Measurements from ENCODE around the gene LMAN1.
A peak's percentile ranks its signal among the peaks of the same experiment; 100 is the strongest.

The LMAN1 gene

DNA sequence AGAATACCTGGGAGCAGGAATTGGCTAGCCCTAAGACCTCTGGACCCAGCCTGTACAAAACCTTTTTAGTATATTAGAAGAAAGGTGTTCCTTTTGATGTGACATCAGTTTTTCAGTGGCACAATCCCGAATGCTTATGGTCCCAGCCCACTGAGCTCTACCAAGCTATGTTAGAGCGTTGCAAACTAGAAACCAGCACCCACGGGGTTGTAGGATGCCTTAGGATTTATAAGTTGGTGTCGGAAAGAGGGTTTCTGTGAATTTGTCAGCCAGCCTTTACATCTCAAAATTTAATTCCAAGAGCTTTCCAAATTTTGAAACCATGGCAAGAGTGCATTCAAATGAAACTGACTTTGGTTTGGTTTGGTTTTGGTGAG, 499 bp upstream of the LMAN1 start:
- no peak for DNase-seq

DNA sequence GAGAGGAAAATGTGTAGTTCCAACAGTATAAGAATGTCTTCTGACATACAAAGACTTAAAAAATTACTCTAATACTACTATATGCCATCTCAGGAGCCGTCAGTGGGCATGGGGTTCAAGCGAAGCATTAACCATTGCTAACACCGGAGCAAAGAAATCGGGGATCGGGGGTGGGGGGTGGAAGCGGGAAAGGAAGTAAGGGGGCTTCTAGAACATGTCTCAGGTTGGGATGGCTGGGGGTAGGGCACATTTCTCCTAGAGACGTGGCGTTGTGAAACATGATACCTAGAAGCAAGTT, 702 bp downstream of the LMAN1 start:
- DNase-seq = no peak

DNA sequence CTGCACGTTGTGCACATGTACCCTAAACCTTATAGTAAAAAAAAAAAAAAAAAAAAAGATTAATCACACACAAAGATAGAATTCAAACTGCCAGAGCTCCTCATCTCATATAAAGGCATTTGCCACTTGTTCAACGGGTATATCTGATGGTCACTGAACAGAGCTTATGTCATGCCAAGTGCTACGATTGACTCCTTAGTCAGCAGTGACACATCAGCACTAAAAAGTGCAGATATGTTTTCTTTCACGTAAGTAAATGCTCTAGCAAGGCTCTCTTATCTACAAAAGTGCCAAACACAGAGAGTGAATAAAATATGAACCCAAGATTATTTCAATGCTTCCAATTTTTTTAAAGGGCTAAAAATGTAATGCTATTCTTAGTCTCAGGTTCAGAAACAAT, 1.1 kb downstream of the LMAN1 start:
- no peak for DNase-seq

DNA sequence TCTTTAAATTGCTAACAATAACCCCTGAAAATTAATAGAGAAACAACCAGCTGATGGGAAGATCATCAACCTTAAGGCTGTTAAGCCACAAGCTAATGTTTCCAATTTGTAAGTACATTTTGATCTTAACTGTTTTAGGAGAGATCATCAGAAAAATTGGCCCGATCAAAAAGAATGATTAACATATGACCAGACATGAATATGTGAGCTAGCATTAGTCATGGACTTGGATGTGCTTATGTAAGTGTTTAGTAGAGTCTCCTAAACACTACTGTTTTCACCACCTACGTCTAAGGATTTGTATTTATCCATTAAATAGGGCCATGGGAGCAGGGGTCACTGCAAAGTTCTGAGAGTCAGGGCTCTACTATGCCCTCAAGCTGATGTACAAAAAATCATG, 4.3 kb downstream of the LMAN1 start:
- DNase-seq = no peak

DNA sequence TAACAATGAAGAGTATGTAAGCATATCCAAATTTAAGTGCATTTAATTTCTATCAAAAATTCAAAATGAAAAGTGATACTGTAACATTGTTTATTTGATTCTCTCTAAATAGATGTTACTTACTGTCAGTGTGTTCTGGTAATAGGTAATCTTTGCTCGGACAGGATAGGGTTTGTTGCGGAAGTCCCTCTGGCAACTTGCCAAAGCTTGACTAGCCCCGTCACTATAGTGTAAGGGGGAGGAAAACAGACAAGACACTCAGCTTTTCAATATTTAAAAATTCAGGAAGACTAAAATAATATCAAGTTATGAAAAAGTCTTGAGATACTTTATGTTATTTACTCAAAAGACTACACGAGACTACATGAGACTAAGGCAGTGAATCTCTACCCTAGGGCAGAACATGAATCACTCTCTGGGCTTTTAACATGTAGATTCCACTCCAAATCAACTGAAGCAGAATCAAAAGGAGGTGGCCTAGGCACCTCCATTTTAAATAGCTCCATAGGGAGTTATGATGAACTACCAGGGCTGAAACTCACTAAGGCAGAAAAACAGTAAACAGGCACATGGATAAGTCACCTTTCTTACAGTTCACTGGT, 5.9 kb downstream of the LMAN1 start:
- DNase-seq = no peak

DNA sequence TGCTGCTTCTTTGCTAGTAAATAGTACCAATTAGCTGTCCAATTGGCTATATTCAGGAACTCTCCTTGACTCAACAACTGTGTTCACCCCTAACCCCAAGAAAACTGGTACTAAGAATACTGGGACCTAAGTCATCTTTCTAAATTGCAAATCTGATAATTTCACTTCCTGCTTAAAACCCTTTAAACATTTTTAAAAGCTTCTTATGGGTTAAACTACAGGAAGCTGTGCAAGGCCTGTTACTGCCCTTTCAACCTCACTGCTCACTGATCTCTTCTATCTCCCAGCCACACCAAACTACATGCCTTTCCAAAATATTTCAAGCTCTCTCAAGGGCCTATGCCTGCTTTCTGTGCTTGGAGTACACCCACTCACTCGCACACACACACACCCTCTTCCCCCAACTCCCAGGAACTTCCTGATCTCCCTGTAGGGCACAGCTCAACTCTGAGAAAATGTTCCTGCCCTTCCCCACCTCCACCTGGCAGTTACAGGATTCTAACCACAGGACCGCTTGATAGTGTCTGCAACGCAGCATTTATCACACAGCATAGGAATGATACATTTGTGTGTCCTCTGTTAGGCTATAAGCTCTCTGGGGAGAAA, 6.7 kb downstream of the LMAN1 start:
- DNase-seq = no peak

DNA sequence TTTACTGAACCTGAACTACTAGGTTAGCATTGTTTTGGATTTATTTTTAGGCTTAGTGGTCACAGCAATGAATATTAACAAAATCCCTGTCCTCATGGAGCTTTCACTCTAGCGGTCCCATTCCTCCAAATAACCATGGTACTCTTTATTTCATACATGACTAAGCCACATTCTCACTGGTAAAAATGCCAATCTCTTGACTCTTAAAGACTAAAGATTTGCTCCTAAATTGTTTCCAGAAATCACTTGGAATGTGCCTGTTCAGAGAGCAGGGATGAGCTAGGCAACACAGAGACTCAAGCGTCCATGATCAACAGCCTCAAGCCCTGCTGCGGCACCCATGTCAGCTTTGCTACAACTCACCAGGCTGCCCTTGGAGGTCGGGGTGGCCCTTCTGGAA, 13.5 kb downstream of the LMAN1 start:
- no peak for DNase-seq

DNA sequence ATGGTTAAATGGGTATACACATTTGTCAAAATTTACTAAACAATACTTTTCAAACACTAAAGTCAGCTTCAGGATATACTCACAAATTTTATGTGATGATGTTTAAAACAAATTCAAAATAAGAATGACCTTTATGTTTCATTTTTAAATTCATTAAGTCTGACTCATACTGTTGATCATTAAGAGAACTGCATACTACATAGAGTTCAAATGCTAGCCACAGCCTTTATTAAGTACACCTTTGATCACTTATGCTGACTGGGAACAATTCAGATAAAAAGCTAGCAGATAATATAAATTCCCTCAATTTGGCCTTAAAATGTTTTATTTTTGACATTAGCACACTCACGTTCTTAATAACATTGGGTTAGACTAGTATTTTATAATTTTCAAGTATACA, 14.1 kb downstream of the LMAN1 start:
- DNase-seq = no peak

DNA sequence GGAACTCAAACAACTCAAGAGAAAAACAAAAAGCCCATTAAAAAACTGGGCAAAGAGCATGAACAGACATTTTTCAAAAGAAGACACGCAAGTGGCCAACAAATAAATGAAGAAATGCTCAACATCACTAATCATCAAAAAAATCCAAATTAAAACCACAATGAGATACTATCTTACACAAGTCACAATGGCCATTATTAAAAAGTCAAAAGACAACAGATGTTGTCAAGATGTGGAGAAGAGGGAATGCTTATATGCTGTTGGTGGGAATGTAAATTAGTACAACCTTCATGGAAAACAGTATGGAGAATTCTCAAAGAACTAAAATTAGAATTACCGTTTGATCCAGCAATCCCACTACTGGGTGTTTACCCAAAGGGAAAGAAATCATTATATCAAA, 15.1 kb downstream of the LMAN1 start:
- no peak for DNase-seq

DNA sequence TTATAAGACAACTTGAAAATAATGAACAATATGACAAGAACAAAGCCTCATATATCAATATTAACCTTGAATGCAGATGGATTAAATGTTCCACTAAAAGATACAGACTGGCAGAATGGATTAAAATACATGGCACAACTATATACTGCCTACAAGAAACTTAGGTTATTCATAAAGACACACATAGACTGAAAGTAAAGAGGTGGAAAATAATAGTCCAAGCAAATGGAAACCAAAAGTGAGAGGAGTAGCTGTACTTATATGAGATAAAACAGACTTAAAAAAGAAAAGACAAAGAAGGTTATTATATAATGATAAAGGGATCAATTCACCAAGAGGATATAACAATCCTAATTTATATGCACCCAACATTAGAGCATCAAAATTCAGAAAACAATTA, 18.2 kb downstream of the LMAN1 start:
- DNase-seq = no peak

DNA sequence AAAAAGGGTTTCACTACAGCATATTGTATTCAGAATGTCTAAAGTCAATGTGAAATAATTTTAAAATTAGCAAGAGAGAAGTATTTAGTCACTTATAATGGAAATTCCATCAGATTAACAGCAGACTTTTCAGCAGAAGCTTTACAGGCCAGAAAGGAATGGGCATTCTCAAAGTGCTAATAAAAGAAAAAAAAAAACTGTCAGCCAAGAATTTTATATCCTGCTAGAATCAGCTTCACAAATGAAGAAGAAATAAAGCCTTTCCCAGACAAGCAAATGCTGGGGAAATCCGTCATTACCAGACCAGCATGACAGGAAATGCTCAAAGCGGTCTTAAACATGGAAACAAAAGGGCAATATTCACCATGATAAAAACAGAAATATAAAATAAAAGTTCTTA, 18.8 kb downstream of the LMAN1 start:
- DNase-seq = no peak

DNA sequence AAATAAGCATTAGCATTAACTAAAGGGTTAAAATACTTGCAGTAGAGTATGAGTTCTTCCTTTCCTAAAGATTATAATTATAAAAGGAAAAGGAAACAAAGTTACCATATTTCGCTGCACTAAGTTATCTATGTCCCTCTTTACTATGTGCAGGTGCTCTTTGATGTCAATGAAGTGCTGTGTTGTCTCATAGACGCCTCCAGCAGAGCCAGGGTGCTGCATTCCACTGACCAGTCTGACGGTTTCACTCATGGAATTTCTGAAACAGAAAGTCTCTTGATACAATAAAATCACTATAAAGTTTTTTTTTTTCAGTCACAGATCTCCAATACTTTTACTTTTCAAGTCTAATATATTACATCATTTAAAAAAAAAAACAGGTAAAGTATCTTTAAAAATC, 26.1 kb downstream of the LMAN1 start:
- no peak for DNase-seq

DNA sequence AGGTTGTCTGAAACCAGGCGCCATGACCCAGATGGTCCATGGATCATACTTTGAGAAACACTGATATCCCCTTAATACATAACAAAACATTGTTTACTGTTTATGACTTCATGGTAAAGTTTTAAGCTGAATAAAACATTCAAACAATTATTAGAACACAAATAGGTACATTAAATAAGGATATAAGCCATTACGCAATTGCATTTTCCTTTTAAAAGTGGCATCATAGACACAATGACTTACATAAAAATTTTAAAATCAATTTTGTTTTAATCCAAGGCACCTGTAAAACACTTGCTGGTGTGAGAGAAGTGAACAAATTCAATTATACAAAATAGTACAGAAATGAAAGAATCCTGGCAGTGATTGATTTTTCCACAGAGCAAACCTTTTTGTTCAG, 30.4 kb downstream of the LMAN1 start:
- no peak for DNase-seq

DNA sequence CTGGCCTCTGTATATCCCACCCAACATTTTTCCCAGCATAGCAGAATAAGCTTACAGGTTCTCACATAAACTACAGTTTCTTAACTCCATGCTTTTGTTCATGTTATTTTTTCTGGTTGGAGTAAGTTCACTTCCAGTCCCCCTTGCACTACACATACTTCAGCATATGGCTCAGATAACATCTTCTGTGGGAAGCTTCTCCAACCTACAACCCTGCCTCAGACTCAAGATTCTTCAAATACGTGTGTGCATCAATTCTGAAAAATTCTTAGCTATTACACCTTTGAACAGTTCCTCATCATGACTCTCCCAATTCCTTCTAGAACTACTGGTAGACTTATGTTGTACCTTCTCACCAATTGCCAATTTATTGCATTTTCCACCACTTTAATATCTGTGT, 33.1 kb downstream of the LMAN1 start:
- no peak for DNase-seq

DNA sequence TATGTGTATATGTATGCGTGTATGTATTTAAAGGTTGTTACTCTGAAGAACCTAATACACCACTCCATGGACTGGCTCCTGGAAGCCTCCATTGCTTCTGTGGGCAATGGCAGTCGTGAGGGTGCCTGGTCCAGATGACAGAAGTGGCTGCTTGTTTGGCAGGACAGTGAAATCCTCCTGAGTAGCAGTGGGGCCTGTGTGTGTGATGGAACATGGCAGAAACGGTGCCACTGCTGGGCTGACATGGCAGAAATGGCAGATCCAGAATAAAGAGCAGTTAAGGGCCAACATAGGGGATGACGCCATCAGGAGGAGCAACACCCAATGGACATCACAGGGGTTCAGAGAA, 34.5 kb downstream of the LMAN1 start:
- DNase-seq = no peak

DNA sequence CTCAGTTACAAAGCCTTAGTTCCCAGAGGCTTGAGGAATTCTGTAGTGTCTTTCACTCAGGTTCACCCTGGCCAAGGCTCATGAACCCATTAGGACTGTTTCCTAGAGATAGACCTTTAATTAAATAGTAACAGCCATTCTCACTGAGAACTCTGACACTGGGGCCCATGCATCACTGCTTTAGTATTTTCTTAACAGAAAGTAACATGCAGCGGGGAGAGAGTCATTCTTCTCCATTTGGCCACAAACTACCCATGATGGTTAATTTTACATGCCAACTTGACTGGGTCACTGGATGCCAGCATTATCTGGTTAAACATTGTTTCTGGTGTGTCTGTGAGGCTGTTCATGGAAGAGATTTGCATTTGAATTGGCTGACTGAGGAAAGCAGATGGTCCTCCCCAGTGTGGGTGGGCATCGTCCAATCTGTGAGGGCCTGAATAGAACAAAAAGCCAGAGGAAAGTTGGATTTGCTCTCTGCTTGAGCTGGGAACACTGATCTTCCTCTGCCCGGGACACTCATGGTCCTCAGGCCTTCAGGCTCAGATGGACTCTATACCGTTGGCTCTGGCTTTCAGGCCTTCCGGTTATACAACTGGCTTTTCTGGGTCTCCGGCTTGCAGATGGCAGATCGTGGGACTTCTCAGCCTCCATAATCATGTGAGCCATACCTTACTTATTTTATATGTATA, 35.0 kb downstream of the LMAN1 start:
- no peak for DNase-seq

DNA sequence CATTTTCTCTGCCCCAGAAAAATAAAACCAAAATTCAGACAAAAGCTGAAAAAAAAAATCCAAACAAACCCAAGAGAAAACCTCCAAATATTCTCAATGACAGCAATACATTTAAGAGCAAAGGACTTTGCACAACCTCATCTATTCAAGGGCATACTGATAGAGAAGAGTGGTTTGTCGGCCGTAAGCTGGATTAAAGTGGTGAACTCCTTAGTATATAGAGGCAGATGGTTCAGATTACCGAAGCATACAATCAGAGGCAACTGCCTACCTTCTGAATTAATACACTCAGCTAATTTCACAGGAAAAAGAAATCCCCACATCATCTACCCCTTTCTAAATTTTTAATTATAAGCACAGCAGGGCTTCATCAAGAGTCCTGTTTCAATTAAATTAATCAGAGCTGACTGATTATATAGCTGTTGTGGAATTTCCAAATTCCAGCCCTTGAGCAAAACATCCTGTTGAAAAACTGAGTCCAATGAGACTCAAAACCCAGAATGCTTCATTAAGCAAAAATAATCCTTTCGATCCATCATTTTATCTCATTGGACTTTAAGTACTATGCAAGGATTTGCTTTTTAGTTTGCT, 40.5 kb downstream of the LMAN1 start, which contains the start of gene CPLX4:
Gene CPLX4, minus strand, starts transcription at position 190 of the 591 bp plus-strand sequence. Its CDS starts 187 bp downstream, at position 3.
- no peak for DNase-seq

DNA sequence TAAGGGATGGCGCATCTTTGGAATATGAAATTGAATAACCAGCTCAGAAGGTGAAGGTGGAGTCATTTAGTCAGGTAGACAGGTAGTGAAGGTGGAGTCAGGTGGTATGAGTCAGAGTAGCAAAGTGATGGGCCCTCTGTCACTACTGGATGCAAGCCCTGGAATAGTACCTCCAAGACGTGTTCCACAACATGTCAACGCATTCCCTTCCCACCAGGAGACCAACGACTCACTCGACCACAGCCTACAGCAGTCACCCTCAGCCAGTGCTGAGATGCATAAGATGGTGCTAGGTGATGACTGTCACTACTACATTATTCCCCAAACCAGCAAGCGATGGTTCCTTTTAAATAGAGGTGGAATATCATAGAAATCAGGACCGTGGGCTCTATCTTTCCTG, 47.4 kb downstream of the LMAN1 start:
- DNase-seq = no peak

DNA sequence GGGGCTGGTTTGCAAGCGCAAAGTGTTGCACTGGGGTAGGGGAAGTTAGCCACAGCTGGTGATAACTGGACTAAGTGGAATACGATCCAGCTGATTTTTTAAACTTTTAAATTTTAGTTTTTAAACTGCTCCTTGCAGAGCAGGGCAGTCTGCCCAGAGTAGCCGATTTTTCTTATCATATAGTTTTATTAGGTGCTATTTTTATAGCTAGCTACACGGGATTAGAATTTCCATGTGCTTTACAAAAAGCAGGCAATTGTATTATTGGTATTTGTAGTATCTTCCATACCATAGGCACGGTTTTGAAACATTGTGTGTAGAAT, 50.2 kb downstream of the LMAN1 start:
- no peak for DNase-seq

DNA sequence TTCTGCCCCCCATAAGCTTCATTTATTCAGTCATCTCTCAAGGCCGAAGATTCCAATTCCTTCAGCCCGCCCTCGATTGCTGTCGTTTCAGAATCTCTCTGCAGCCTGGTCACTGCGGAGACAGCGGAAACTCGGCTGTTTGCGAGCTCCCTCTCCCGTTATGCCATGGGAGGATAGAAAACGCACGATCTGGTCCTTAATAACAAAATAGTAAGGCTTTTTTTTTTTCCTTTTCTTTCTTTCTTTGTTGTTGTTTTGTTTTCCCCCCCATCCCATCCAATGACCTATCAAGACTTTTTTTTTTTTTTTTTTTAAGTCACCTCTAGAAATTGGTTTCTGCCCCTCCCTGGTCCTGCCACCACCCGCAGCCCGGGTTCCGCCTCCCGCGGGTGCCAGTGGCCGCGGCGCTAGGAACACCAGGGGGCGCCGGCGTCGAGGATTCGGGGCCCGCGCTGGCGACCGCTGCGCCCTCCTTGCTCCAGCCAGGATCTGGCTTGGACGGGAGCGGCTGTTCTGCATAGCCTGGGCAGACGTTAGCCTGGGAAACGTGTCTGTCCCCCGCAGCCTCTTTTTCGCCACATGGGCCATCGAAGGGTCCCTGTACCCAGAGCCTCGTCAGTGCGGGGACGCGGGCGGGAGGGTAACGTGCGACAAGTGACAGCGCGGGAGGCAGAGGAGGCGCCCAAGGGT, 50.7 kb downstream of the LMAN1 start:
- DNase-seq = peak; percentile 35

DNA sequence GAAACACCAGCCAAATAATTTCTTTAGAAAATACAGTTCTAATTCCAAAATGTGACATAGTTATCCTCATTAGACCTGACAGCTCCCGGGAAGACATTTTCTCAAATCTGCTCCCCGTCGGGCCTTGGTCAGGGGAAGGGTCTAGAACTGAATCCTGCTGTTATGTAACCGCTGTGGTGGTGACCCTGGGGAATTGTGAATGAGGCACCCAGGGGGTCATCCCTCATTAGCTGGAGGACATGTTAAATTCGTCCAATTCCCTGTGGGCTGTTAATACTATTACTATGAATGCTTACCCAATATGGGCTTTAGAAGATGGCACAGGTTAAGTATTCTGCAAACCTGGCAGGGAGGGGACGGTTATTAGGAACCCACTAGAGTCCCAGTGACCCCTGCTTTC, 52.4 kb downstream of the LMAN1 start:
- no peak for DNase-seq

DNA sequence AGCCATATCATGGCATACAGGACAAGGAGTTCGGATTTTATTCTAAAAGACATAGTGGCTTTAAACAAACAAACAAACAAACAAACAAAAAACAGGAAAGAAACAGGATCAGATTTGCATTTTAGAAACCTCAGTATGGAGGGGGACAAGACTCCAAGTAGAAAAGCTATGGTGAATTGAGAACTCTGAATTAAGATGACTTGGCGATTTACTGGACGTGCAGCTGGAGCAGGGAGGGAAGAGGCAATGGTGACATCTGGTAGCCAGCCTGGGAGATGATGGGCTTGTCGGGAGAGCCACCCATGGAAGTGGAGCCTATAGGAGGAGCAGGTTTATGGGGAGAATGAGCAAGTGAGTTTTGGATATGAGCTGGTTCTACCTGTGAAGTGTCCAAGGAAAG, 53.8 kb downstream of the LMAN1 start:
- DNase-seq = no peak

DNA sequence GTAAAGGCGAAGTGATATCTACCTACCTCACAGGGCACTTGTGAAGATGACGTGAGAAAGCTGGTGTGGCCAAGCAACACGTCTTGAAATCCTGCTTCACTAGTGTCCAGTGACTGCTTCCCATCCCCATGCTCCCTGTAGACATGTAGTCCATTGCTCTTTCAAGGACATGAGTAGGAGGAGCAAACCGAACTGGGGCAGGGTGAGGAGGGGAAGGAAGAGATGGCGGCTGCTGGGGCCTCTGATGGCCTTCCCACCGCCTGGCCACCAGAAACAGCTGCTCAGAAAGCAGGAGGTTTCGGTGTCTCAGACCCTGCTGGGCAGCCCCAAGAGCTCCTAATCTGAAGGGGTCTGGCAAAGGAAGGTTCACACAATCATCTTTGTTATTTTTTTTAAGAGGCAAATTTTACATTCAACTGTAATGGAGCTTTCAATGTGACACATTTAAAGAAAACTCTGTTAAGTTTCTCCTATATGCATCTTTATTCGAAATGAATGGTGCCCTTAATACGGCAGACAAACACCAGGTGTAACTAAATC, 55.3 kb downstream of the LMAN1 start:
- DNase-seq = no peak

DNA sequence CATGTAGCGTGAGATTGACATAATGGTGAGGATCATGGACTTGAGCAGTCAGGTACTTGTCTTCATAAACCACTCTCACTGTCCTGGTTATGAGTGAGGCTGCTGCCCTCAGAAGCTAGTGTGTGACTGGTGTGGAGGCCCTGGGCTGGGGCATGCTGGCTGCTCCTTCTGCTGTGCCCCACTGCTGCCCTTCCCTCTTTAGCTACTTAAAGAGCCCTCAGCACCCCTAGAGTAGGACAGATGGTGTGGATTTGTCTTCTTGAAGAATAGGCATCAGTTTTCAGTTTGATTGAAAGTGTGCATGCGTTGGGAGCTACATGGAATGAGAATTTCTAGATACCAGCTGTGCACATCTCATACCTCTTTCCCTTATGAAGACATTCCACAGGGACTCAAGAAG, 56.1 kb downstream of the LMAN1 start:
- DNase-seq = no peak
